ENCODE measurements around the gene DACT3. TPM values are rescaled to one million over a fixed set of nuclear protein-coding genes. Genes with fewer than 3 reads are reported as not detected.
A peak's percentile ranks its signal among the peaks of the same experiment; 100 is the strongest.

DACT3 gene
- total RNA-seq, result not detected

- DNase-seq, result peak; percentile 100
These were observed at the start of gene DACT3 for GRCh38 chr19:46661020-46661731. TSS of gene DACT3 (minus strand) at chr19:46661182. CDS start at chr19:46661064, 118 bp downstream.

DNA sequence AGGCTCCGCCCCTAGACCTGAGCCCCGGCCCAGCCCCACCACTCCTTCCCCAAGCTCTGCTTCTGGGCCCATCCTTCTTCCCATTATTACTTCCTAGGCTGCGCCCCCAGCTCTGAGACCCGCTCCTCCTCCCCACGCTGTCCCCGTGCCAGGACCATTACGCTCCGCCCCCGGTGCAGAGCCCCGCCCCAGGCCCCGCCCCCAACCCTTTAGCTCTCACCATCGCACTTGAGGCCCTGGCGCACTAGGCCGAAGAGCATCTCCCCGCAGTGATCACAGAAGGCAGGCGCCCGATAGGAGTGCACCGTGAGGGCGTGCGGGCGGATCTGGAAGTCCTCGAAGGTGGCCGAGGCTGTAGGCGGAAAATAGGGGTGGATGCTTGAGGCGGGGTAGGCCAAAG lies 49.7 kb upstream of the DACT3 start:
- no peak for DNase-seq

DNA sequence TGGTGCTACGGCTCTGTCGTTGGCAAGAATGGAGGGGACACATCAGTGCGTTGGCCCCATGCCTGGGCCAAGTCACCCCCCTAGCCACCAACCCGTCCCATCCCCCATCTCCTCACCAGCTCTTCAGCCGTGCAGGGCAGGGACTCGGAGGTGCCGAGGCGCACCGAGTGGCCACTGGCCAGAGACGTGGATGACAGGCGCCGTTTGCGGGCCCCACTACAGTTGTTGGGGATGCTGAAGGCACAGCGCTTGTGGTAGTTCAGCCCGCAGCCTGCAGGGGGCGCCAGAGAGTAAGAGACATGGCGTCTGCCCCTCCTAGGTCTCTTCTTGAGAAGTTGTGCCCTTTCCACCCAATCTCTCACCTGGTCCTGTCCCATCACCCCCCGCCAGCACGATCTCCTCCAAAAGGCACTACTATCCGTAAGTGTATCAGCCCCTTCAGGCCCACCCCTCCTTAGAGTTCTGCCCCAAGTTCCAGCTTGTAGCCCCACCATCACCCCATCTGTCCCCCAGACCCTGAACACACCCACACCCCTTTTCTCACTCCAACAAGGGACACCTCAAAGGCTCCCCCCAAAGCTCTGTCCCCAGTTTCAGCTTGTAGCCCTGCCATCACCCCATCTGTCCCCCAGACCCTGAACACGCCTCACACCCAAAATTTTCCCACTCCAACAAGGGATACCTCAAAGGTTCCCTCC lies 43.5 kb upstream of the DACT3 start:
- peak; percentile 87 for DNase-seq

GRCh38 chr19:46700704-46701103 lies 39.7 kb upstream of the DACT3 start:
- no peak for DNase-seq

GRCh38 chr19:46698395-46699321 lies 37.7 kb upstream of the DACT3 start:
- no peak for DNase-seq

- DNase-seq, result no peak
These were observed 36.4 kb upstream of the DACT3 start for GRCh38 chr19:46697204-46697960.

GRCh38 chr19:46696866-46697203 lies 35.9 kb upstream of the DACT3 start:
- DNase-seq, result no peak

DNA sequence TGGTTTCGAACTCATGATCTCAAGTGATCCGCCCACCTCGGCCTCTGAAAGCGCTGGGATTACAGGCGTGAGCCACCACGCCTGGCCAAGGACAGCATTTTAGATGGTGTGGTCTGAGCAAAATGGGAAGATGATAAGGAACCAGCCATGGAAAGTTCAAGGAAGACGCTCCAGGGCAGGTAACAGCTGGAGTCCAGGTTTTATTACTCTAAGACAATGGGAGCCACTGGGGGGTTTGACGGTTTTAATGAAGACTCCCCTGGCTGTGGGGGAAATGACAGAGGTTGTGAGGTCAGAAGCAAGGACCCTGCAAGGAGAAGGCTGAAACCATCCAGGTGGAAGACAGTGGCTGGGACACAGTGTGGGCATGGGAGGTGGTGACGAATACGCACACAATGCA lies 35.1 kb upstream of the DACT3 start:
- DNase-seq, result no peak

DNA sequence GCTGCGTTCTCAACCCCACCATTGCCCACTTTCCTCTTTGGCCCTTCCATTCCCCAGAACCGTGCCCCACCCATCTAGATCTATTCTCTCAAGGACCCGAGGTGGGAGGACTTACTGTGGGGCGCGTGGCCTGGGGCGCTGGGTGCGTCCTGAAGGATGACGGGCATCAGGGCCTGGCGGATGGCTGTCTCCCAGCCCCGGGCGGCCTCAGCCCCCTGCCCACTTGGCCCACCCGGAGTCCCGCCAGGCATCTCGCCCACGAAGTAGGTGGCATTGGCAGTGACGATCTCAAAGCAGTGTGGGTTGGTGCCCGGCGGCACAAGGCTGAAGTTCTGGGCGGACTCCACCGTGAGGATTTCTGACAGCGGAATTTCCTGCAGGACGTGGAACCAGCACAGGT lies 32.8 kb upstream of the DACT3 start:
- DNase-seq, result no peak

- no peak for DNase-seq
These were observed 32.1 kb upstream of the DACT3 start for GRCh38 chr19:46692918-46693722.

GRCh38 chr19:46691948-46692347 lies 31.0 kb upstream of the DACT3 start:
- DNase-seq, result no peak

DNA sequence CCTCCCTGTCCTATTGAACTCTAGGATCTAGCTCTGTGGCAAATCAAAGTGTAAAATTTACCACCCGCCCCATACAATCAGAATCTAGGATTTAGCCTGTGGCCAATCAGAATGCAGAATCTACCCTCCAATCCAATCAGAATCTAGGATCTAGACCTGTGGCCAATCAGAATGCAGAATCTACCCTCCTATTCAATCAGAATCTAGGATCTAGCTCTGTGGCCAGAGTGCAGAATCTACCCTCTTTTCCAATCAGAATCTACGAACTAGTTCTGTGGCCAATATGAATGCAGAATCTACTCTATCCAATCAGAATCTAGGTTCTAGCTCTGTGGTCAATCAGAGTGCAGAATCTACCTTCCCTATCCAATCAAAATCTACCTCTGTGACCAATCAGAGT lies 30.1 kb upstream of the DACT3 start:
- DNase-seq, result no peak

- no peak for DNase-seq
These were observed 28.4 kb upstream of the DACT3 start for GRCh38 chr19:46689358-46689757.

DNA sequence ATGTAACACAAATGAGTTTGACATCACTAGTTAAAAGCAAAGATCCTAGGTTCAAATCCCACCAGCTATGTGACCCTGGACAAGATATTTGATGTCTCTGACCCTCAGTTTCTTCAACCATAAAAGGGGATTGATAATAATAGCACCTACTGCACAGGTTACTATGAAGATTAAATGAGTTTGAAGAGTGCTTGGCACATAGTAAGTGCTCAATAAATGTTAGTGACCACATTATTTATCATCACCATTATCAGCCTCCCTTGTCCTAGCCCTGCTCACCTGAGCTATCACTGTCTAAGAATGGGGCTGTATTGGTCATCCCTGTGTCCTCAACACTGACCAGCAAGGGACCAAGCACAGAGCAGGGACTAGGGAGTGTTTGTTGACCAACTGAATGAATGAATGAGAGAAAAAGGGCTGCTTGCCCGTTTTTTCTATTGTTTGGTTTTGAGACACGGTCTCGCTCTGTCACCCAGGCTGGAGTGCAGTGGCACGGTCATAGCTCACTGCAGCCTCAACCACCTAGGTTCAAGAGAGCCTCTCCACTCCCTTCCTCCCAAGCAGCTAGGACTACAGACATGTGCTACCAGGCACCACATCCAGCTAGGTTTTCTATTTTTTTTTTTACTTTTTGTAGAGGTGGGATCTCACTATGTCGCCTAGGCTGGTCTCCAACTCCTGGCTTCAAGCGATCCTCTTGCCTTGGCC lies 26.6 kb upstream of the DACT3 start:
- no peak for DNase-seq

GRCh38 chr19:46685189-46685588 lies 24.2 kb upstream of the DACT3 start:
- no peak for DNase-seq

DNA sequence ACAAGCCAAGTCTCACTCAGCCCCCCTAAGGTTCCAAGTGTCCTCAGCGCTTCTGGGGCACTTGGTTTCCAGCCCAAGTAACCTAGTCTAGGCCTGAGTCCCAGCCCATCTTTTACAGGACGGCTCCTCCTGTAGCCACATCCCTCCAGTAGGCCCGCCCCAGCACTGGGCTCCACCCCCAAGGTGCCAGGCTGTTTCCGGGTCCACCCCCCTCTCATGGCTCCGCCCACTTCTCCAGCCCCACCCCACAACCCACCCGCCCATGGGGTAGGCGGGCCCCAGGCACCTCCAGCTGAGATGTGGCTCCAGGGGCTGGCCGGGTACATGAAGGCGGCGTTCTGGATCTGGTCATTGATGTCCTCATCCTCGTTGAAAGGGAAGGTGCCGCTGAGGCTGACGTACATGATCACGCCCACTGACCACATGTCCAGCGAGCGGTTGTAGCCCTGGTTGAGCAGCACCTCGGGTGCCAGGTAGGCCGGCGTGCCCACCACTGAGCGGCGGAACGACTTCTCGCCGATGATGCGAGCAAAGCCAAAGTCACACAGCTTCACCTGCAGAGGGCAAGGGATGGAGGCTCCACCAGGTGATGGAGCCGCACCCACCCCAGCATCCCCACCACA lies 17.2 kb upstream of the DACT3 start:
- DNase-seq, result peak; percentile 33

DNA sequence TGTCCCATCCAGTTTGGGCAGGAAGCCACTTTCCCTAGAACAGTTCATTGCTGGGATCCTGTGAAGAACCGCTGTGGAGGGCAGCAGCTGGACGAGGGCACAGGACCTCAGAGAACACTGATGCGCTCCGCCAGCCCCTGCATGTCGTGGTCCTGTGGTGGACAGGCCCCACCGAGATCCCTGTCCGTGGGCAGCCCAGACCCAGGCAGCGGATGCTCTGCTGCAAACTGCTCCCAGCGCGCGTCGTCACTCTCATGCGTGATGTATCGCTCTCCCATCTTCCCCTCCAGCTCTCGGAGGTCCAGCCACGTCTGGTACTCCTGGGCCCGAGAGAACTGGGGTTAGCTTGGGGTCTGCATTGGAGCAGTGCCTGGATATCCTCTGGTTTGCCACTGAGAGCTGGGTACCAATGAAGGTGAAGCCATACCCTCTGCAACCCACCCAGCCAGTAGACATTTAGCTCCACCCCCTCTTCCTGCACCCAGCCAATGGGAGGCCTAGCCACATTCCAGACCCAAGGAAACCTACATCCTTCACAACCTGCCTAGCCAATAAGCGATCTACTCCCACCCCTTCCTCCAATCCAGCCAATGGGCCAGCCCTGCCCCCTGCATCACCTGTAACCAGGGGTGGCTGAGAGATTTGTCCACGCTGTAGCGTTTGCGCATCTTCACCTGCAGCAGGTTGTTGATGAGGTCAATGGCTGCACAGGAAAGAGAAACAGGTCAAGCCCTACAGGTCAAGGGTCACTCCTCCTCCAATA lies 13.6 kb upstream of the DACT3 start:
- DNase-seq, result no peak

GRCh38 chr19:46670813-46671212 lies 9.8 kb upstream of the DACT3 start:
- no peak for DNase-seq

DNA sequence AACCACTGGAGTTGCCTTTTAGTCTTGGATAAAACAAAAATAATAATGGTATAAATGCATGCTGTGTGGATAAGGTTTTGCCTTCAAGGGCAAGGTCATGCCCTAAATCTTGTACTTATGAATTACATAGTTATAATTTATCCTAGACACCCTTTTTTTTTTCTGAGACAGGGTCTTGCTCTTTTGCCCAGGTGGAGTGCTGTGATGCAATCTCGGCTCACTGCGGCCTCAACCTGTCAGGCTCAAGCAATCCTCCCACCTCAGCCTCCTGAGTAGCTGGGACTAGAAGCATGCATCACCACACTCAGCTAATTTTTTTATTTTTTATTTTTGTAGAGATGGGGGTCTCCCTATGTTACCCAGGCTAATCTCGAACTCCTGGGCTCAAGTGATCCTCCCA lies 7.7 kb upstream of the DACT3 start:
- no peak for DNase-seq

DNA sequence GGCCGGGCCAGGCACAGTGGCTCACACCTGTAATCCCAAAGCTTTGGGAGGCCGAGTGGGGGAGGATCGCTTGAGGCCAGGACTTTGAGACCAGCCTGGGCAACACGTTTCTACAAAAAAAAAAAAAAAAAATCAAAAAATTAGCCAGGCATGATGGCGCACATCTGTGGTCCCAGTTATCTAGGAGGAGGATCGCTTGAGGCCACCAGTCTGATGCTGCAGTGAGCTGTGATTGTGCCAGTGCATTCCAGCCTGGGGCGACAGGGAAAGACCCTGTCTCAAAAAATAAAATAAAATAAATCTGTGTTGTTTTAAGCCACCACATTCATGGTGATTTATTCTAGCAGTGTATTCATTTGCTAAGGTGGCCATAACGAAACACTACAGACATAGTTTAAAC lies 4.1 kb upstream of the DACT3 start:
- no peak for DNase-seq

Data from effector CD4-positive, alpha-beta T cell (primary cell).